ENCODE data around the gene CDK6.

The CDK6 gene

DNA sequence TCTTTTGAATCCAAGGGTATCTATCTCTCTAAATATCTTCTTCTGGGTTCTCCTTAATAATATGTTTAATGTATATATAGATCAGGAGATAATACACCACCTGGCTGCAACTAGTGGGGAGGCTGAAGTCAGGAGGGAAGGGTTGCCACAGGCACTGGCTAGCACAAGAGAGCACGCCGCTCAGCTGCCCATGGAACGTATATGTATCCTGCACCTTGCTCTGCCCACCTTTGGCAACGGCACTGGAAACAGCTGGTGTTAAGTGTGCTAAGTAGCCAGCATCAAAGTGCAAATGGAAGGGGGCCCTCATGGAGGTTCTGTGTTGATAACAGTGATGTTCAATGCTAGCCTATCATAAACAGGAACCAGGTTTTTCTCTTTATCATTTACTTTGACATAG is 196.4 kb downstream of the CDK6 start:
- DNase-seq: no peak

DNA sequence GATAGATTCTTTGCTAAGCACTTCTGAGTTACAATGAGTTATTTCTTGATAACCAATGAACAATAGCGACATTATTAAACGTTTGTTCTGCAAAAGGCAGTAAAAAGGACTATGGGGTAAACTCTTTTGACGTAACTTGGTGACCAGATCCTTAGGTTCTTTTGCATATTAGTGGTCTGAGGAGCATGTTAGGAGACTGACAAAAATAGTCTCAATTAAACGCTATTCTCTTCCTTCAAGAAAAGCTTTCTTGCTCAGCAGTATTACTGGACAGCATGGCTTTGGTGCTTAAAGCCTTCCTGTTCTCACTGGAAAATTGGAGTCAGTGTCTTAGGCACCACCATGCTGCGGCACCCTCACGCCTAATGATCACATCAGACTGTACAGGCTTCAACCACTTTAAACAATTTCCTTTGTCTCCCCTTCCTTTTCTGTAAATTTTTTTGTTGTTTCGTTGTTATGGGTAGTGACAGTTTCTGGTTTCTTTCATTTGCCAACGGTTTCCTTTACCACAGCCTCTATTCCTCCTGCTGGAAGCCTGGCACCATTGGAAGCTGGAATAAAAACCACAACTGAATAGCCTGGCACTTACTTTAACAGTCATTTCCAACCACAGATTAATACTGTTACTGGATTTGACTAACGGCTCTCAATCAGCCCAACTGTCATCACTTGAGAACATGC is 197.0 kb downstream of the CDK6 start:
- DNase-seq: no peak

DNA sequence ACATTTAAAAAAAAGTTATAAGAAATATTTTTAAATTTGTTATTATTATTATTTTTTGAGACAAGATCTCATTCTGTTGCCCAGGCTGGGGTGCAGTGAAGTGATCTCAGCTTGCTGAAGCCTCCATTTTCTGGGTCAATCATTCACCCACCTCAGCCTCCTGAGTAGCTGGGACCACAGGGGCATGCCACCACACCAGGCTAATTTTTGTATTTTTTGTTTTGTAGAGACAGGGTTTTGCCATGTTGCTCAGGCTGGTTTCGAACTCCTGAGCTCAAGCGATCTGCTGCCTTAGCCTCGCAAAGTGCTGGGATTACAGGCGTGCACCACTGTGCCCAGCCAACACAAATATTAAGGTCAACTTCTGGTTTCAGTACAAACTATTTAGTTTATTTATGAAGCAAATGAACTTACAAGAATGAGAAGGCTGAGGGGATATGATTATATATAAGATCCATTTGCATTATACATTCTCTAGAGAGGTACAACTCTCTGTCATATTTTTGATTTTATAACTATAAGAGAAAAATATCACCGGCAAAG is 200.3 kb downstream of the CDK6 start:
- DNase-seq: no peak

DNA sequence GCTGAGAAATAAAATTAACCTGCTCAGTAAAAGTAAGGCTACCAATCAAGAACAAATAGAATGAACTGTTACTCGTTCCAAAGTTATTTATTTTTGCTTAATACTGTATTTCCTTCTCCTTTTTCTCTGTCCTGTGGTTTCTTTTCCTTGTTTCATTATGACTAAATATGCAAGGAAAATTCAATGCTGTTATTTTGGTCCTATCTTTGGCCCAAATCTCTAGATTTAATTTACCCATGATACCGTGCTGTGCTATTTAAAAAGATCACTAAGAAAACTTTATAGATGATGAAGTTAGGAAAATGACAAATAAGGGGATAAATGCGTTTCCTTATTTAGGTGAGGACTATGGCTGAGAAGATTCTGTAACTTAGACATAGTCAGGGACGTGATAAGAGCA is 200.8 kb downstream of the CDK6 start:
- no peak for DNase-seq

DNA sequence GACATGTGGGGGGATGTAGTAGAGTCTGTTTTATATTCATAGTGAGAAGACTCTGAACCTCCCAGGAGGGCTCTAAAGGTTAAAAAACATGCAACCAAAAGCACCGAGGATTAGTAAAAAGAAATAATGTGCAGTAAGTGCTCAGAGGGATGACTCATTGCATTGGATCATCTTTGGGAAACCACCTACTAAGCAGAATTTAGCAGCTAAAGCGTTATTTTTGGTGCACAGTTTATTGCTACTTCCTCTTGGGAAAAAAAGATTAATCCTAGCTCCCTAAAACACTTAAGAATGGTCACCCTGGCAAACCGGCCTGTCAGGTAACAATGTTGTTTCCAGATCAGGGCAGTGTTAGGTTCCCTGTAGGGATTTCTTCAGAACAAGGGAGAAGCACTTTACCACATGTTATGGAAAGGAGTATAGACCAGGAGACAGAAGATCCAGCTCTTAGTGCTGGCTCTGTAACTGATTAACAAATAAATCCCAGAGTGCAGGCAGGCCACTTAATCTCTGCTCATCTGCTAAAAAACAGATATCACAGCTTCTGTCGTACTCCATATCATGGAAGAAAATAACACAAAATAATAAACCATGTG is 201.4 kb downstream of the CDK6 start:
- no peak for DNase-seq

DNA sequence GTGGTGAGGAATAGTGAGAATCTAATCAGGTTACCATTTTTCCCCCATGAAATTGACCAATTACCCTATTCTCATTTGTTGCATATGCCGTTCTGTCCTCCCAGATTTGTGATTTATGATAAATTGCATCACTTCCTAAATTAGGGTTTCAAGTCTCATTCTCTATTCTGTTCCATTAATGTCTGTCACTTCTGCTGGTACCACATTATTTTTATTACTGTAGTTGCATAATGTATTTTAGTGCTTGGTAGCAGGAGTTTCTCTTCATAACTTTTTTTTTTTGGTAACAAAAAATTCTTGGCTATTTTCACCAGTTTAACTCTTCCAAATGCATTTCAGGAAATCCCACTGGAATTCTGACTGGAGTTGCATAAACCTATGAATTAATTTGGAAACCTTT is 202.2 kb downstream of the CDK6 start:
- no peak for DNase-seq

DNA sequence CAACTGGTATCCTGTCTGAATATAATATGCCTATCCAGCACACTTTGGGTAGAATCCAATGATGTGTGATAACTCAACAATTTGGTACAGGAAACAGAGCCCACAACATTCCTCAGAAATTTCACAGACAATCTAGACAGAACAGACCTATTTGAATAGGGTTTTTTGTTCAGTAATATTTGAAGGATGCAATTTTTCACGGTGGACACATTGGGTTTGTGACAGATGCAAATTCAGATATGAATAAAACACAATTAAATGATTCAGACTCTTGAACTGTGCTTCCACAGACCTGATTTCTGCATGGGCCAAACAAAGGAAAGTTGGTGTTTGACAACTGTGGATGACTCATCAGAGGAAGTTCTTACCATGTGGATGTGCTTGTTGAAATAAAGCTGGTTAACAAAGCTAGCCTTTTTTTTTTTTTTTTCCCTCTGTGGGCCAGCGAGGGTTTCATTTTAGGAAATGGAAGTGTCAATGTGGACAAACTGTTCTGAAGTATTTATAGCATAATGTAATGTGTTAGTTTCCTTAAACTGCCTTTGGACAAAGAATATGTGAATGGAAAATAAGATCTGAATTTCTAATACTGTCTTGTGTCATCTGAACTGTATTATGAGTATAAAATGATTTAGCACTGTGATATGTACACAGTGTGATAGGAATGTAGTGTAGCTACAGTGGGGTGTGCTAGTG is 203.0 kb downstream of the CDK6 start:
- no peak for DNase-seq

DNA sequence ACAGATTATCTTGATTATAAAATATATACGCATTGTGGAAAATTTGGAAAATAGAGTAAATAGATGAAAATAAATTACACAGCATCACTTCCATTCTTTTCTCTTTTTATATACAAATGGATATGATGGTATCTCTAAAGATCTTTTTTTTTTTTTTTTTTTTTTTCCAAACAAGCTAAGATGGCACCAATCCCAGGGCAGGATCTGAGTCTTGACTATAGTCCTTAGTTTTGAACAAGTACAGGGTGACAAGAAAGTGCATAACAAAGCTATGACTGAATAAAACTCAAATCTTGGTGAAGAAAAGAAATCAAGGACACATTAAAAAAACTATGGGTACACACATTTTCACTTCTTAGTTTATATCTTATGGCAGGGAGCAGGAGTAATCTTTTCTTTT is 203.6 kb downstream of the CDK6 start:
- DNase-seq: no peak

DNA sequence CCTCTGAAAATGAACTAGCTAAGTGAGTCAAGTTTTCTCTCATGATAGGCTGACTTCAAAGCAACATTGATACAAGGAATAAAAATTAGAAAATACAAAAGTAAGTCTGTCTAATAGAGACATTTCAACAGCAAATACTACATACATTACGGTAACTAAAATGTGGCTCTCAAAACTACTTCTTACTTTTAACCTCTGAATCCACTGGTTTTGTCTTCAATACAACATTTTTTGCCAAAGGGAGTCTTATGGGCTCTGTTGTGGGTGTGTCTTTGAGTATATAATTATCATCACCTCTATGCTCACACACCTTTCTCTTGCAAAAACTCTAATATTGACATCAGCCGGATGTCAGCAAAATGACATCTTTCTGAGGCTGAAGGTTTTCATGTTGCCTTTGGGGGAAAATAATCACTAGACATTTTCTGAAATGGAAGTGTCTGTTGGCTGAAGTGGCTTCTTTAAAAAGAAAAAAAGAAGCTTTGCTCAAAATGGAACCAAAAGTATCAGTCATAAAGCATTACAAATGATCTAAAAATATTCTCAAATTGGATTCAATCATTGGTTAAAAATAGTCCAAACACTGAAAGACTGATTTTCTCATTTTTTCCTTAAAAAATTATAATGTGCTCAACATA is 204.4 kb downstream of the CDK6 start:
- DNase-seq: no peak

DNA sequence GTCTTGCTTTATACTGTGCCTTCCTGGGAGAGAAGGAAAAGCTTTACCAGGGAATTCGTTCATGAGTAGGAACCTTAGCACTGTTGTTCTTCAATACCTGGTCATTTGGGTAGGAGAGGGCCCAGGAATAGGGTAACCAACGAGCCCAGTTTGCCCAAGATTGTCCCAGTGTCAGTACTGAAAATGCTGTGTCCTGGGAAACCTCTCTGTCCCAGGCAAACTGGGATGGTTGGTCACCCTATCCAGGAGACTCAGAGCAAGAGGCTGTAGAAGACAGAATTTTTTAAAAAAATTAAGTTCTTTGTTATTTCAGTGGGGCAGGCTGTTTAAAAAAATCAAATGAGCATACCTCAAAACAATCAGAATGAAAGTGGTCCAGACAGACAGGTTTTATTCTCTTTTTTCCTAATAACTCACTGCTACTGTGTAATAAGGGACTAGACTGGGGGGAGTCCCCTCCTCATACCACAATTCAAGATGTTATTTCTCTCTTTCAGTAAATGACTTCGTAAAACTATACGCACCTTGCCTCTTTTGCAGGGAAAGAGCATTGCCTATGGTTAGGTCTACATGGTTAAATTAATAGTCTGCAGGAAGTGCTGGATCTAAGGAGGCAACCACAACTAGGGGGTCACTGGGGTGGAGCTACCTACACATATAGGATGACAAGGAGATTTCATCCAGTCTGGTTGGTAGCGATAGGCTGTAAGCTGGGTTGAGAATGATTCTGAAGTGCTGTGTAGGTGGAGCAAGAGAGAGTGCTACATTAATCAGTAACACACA is 205.1 kb downstream of the CDK6 start:
- DNase-seq: no peak

DNA sequence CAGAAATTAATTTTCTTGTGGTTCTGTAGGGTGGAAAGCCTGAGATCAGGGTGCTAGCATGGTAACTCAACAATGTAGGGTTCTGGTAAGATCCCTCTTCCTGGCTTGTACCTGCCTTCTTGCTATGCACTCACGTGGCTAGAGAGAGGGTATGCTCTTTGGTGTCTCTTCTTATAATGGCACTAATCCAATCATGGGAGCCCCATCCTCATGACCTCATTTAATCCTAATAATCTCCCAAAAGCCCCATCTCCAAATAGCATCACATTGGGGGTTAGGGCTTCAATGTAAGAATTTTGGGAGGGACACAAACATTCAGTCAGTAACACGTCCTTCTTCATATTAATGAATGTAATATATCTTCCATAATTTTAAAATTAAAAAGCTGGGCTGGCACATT is 206.6 kb downstream of the CDK6 start:
- no peak for DNase-seq

DNA sequence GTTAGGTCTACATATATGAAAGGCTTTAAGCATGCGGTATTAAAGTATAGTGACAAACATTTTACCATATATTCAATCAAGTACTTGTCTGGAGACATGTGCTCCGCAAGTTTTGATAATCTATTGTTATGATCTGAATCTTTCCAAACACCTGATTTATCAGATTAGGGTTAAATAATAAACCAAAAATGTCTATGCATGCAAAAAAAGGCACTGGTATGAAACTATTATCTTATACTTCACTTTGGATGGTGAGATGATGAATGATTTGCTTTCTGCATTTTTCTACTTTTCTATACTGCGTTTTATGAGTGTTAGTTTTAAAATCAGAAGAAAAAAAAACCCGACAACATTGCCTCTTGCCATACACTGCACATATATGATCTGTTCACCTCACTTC is 208.4 kb downstream of the CDK6 start:
- DNase-seq: no peak

DNA sequence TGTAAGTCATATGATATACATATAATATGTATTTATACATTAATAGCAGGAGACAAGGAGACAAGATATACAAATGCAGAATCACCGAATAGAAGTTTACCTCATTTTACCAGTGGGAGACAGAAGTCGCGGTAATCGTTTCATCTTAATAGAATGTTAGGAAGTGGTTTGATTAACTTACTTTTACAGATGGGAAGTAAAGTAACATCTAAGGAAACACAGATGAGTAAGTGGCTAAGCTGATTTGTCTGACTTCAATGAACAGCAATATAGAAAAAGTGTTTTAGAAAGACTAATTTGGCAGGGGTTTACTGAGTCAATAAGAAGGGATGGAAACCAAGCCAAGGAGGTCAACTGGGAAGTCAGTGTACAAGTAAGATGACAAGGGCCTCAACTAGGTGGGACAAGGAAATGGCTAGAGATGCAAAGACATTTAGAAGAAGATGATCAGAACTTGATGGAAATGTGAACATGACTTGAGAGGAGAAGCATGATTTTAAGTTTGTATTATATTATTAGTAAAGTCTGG is 210.0 kb downstream of the CDK6 start:
- DNase-seq: no peak

DNA sequence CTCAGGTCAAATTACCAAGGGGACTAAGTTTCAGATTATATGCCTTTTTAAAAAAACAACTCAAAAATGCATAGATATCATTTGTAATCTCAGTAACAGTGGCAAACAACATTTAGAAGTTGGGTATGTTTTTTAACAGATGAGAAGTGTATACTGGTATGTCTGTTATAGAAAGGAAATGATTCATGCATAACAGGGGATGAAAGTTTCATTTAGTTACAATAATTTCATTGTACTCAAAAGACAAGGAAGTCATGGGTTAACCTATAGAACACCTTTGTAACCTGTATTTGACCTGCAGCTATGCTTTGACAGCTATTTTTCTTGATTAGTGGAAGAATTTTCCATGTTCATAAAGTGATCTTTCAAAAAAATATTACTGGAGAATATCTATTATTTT is 210.8 kb downstream of the CDK6 start:
- no peak for DNase-seq

DNA sequence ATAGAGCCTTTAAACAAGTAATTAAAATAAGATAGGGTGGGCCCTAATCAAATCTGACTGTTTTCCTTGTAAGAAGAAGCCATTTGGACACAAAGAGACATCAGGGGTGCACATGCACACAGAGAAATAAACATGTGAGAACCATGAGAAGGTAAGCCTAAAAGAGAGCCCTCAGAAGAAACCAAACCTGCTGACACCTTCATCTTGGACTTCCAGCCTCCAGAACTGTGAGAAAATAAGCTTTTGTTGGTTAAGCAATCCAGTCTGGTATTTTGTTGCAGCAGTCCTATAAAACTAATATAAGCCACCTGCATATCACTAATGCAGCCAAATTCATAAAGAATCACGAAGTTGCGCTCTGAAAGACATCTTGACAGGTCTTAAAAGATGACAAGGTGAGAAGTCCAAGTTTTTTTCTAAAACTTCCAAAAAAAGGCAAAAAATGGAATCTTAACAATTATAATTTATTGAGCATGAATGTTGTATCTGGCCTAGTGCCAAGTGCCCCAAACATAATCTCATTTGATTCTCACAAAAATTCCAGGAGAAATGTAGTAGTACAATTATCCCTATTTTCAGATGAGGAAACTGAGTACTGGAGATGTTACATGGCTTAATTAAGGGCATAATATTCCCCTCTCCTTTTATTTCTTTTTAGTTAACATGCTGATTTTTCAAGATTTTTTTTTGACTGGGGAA is 211.9 kb downstream of the CDK6 start:
- DNase-seq: no peak

DNA sequence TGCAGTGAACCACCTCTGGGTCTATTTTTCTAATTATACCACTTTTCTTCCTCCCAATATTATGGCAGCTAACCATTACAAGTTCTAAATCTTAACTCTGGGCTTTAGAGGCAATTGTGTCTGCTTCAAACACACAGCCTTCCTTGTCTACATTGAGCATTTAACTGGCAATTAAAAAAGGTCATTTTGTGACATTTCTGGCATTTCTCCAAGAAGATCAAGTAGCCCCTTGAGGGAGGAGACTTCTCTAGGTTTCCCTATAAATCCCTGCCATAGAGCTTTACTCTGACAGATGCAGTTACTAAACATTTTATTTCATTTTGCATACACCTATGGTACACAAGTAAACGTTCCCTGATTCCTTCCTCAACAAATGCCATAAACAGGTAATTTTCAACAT is 212.8 kb downstream of the CDK6 start:
- no peak for DNase-seq

DNA sequence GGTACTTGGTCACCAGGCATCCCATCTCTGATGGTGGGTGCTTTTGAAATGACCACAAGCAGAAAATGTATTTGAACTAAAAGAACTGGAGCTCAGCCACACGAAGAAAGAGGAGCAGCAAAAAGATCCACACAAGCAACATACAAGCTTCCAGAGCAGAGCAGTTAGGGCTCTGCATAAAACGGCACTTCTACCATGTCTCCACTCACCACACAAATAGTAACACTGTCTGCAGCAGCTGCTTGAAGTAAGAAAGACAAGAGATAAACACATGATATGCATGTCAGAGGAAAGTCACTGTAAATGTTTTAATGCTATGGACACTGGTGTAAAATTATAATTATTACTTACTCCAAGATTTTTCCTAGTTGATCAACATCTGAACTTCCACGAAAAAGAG is 213.7 kb downstream of the CDK6 start:
- DNase-seq: no peak

DNA sequence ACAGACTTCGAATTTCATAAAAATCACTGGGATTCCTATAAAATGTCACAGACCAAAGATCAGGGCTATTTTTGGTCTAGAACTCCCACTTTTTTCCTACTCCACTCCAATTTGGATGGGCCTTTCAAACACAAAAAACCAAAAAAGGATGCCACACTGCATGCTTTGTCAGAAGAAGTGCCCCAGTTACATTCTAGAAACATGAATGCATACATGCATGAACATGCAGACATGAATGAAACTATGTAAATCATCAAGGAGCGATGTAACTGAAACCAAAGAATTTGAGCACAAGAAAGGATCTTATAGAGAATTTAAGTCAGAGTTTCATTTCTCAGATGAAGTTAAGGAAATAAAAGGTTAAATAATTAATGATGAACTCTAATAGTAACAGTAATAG is 214.3 kb downstream of the CDK6 start:
- DNase-seq: no peak

DNA sequence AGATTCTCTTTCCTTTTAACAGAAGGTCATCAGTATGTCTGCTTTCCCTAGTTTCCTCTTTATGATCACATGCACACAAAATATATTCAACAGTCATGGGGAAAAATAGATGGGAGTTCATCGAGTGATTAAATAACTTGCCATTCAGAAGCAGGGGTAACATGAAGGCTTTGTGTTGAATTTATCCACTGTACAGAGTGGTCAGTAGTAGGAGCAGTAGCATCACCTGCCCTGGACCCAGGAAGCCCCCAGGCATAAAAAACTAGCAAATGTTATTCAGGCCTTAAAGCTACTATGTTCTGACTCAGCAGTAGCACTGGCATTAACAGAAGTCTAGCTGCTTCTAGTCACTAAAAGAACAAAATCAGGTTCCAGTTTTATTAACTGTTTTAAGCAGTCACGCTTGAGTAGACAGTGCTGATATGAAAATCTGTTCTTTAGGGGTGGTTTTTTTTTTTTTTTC is 214.8 kb downstream of the CDK6 start:
- DNase-seq: no peak

DNA sequence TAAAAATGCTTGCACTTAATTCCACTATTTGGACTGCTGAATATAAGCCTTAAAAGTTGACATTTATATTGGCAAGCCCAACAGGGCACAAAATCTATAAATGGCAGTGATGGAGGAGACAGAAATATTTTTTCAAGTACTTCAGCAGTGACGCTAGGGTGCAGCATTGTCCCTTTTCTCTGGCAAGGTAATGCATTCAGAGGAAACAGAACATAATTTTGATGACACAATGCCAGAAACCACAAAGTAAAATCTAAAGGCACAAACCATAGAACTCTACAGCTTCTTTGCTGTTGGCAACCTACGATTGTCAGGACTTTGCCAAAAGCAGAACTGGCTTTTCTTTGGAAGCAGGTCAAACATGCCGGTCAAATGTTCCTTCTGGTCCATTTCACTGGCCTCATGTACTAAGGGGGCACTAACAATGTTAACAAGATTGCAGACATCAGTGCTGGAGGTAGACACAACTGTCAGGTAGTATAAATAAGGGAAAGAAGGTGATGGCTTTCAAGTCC is 215.3 kb downstream of the CDK6 start:
- DNase-seq: no peak

DNA sequence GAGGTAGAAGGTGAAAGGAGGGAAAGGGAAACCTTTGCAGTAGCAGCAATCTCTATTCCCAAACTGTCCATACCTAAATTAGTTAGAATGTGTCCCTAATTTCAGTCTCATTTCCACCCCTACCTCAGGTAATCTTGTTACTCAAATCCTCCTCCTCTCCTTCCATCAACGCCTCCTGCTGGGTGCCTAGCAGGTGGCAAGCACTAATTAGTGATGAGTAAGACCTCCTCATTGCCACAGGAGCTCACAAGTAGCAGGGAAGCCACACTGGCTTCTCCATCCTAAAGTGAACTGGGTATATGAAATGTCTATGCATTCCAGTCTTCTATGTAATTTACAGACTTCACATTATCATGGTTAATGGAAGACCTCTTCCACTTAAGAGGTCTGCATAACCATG is 220.5 kb downstream of the CDK6 start:
- DNase-seq: no peak
